Measurements from ENCODE around the gene VEGFB.

Gene VEGFB

DNA sequence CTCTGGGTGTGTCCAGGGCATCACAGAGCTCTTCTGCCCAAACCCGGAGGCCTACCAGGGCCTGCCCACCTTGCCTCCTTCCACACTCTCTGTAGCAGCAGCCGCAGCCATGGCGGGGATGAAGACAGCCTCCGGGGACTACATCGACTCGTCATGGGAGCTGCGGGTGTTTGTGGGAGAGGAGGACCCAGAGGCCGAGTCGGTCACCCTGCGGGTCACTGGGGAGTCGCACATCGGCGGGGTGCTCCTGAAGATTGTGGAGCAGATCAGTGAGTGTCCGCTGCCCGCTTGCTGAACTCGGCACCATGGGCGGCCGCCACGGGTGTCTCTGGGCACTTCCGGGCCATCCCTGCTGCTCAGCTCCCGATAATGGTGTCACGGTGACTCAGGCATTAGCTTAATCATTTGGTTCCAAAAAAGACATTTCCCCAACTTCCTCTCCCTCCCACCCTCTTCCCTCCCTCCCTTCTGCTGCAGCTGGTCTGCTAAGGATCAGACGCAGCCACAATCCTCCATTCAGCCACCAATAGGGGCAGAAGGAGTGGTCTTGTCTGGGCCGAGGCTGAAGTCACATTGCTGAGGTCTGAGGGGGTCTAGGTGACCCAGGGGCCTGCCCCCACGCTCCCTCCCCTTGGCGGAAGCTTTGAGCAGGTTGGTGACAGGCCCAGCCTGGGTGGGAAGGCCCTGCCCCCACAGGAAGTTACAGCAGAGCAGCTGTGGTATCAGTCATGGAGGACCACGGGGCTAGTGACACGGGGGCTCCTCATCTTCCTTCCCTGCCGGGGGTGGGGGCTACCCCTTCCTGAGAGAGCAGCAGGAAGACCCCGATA is 26.9 kb upstream of the VEGFB start:
- DNase-seq (ENCODE audit: extremely low read depth, low read depth), result no peak
- TF ChIP-seq, protein P1, sequence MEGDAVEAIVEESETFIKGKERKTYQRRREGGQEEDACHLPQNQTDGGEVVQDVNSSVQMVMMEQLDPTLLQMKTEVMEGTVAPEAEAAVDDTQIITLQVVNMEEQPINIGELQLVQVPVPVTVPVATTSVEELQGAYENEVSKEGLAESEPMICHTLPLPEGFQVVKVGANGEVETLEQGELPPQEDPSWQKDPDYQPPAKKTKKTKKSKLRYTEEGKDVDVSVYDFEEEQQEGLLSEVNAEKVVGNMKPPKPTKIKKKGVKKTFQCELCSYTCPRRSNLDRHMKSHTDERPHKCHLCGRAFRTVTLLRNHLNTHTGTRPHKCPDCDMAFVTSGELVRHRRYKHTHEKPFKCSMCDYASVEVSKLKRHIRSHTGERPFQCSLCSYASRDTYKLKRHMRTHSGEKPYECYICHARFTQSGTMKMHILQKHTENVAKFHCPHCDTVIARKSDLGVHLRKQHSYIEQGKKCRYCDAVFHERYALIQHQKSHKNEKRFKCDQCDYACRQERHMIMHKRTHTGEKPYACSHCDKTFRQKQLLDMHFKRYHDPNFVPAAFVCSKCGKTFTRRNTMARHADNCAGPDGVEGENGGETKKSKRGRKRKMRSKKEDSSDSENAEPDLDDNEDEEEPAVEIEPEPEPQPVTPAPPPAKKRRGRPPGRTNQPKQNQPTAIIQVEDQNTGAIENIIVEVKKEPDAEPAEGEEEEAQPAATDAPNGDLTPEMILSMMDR (IDR thresholded peaks at IDR 0.05; ENCODE audit: low read depth, low read length), result no peak

DNA sequence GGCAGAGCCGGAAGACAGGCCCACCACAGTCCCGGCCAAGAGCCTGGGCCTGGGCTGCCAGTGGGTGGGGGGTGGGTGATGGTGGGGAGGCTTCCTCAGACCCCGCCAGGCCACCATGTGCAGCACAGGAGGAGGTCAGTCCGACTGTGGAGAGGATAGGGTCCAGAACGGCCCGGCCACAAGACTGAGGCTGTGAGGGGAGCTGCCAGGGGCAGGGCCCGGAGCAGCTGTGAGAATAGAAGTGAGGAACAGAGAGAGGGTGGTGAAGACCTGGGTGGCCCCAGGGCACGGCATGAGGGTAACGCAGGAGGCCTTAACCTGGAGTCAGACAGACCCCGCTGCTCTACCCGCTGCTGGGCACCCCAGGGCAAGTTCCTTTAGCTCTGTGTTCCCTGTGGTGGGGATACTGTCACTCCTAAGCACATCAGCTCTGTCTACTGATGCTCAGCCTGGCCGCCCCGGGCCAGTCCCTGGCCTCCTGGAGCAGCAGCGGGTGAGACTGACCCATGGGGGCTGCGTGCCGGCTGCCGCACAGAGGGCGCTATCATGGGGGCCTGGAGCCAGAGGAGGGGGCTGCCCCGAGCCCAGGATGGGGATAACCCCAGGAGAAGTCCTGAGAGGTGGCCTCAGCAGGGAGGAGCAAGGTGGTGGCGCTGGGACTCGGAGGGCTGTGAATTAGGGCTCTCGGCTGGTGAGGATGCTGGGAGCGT is 26.1 kb upstream of the VEGFB start:
- TF ChIP-seq, protein P1 (IDR thresholded peaks at IDR 0.05; ENCODE audit: low read depth, low read length), result no peak
- DNase-seq (ENCODE audit: extremely low read depth, low read depth), result no peak

DNA sequence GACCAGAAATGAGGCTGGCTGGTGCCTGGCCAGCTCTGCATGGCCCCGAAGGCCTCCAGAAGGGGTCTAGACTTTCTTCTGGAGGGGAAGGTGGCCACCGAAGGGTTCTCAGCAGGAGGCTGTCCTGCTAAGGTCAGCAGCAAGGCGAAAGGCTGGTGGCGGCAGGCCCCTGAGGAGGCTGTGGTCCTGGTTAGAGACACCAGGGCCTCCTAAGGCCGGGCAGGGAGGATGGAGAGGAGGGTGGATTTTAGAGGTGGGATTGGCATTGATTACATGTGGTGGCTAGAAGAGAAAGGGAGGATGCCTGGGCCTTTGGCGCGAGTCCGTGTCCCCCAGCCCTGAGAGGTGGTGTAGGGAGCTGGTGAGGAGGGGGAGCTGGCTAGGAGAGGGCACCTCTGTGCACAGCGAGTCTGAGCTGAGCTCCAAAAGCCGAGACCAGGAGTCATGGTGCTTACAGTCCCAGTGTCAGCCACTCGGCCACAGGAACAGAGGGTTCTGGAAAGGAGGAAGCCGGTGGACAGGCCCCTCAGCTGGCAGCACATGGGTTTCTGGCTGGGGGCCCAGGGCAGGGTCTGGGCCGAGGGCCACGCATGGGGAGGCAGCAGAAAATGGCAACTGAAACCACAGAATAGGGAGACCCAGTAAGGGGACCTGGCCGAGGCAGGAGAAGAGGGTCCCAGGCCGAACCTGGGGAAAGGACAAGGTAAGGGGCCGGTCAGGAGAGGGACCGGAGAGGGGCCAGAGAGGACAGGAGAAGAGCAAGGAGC is 25.4 kb upstream of the VEGFB start:
- TF ChIP-seq, protein P1 (IDR thresholded peaks at IDR 0.05; ENCODE audit: low read depth, low read length), result no peak
- no peak for DNase-seq (ENCODE audit: extremely low read depth, low read depth)

- TF ChIP-seq, protein P1 (IDR thresholded peaks at IDR 0.05; ENCODE audit: low read depth, low read length), result no peak
- no peak for DNase-seq (ENCODE audit: extremely low read depth, low read depth)
Measured at GRCh38 chr11:64209563-64209843, 24.9 kb upstream of the VEGFB start.

- no peak for DNase-seq (ENCODE audit: extremely low read depth, low read depth)
- TF ChIP-seq, protein P1 (IDR thresholded peaks at IDR 0.05; ENCODE audit: low read depth, low read length), result no peak
Measured at GRCh38 chr11:64210301-64211020, 23.9 kb upstream of the VEGFB start.

GRCh38 chr11:64211181-64211872 is 23.1 kb upstream of the VEGFB start:
- TF ChIP-seq, protein P1 (IDR thresholded peaks at IDR 0.05; ENCODE audit: low read depth, low read length), result no peak
- DNase-seq (ENCODE audit: extremely low read depth, low read depth), result no peak
